ENCODE measurements around the gene COL10A1. TPM values are rescaled to one million over a fixed set of nuclear protein-coding genes. Genes with fewer than 3 reads are reported as not detected.

COL10A1 gene
- total and polyA plus RNA-seq, 7 experiments from 2014 or later = 0.07 to 0.33 TPM; not detected in 5

GRCh38 chr6:116083052-116083451, 42.9 kb downstream of the COL10A1 start:
- peaks cover 0 to 1% (median 0%) of the 10 kb centered on the region in 11 donors for H3K9me3 Mint-ChIP-seq
- peaks cover 10 to 36% (median 28%) of the 10 kb centered on the region in 5 donors for H3K27me3 Mint-ChIP-seq
- no peaks in the 10 kb centered on the region for H3K9me3 ChIP-seq (ENCODE audit: control insufficient read depth in 2 of 3, low read length in 3 of 3)
- DNase-seq = no peak
- CTCF ChIA-PET = no interaction called here
- no peaks in the 10 kb centered on the region for H3K4me1 Mint-ChIP-seq
- no peak overlapping the region for H3K4me3 ChIP-seq (ENCODE audit: low read length)
- no peaks in the 10 kb centered on the region for H3K4me1 ChIP-seq (ENCODE audit: control insufficient read depth in 2 of 2, insufficient read depth in 2 of 2, low read length in 2 of 2)
- H3K27ac Mint-ChIP-seq = no peak overlapping the region
- no peaks in the 10 kb centered on the region for H3K36me3 ChIP-seq (ENCODE audit: control insufficient read depth in 2 of 3, insufficient read depth in 3 of 3, low read length in 3 of 3)
- no peak for ATAC-seq
- no peaks in the 10 kb centered on the region for H3K27me3 ChIP-seq (ENCODE audit: control insufficient read depth in 2 of 2, insufficient read depth in 2 of 2, low read length in 2 of 2)
- POLR2A ChIA-PET = no interaction called here
- intact Hi-C loops (cut with micrococcal nuclease) = no loop called here
- no peaks in the 10 kb centered on the region for H3K36me3 Mint-ChIP-seq
- no peak overlapping the region for H3K4me3 Mint-ChIP-seq
- H3K27ac ChIP-seq (ENCODE audit: low read depth, low read length) = no peak overlapping the region

DNA sequence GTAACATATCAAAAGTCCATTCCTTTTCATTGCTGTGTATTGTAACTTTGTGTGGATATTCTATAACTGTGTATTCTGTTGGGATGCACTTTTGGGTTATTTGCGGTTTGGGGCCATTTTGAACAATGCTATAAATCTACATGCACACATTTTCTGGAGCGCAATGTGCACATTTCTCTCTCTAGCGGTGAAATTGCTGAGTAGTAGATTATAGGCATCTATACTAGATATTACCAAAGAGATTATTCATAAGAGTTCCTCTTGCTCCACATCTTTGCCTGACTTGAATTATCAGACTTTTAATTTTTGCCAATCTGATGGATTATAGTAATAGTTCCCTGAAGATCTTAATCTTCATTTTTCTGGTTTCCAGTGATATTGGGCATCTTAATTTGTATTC, 47.0 kb downstream of the COL10A1 start:
- H3K27me3 ChIP-seq (ENCODE audit: control insufficient read depth in 2 of 2, insufficient read depth in 2 of 2, low read length in 2 of 2) = no peaks in the 10 kb centered on the region
- no peaks in the 10 kb centered on the region for H3K4me1 ChIP-seq (ENCODE audit: control insufficient read depth in 2 of 2, insufficient read depth in 2 of 2, low read length in 2 of 2)
- H3K9me3 Mint-ChIP-seq = peaks cover 0 to 1% (median 0%) of the 10 kb centered on the region in 11 donors
- no peaks in the 10 kb centered on the region for H3K36me3 Mint-ChIP-seq
- no peaks in the 10 kb centered on the region for H3K36me3 ChIP-seq (ENCODE audit: control insufficient read depth in 2 of 3, insufficient read depth in 3 of 3, low read length in 3 of 3)
- no peaks in the 10 kb centered on the region for H3K9me3 ChIP-seq (ENCODE audit: control insufficient read depth in 2 of 3, low read length in 3 of 3)
- H3K4me1 Mint-ChIP-seq = no peaks in the 10 kb centered on the region
- POLR2A ChIA-PET = no interaction called here
- CTCF ChIA-PET = no interaction called here
- H3K27ac ChIP-seq (ENCODE audit: low read depth, low read length) = no peak overlapping the region
- intact Hi-C loops (cut with micrococcal nuclease) = no loop called here
- H3K27ac Mint-ChIP-seq = no peak overlapping the region
- ATAC-seq = no peak
- peaks cover 10 to 34% (median 27%) of the 10 kb centered on the region in 5 donors for H3K27me3 Mint-ChIP-seq
- H3K4me3 Mint-ChIP-seq = no peak overlapping the region
- H3K4me3 ChIP-seq (ENCODE audit: low read length) = no peak overlapping the region
- DNase-seq = no peak

DNA sequence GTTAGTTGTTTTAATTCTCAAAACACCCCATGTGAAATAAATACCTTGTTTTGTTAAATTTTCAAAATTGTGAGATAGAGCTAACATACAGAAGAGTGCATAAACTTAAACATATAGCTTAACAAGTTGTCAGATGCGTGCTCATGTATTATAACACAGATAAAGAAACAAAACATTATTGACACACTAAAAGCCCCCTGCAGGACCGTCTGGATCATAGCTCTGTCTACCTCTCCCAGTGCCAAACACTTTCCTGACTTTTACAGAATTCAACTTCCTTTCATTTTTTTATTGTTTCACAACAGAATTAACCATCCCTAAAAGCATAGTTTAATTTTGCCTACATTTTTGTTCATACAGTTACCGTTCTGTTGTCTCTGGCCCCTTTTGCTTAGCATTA, 47.4 kb downstream of the COL10A1 start:
- Mint-ChIP-seq H3K4me1 (no peaks in the 10 kb centered on the region), H3K4me3 (no peak overlapping the region), H3K27me3 (peaks cover 10 to 34% (median 27%) of the 10 kb centered on the region in 5 donors), H3K9me3 (peaks cover 0 to 1% (median 0%) of the 10 kb centered on the region in 11 donors), H3K36me3 (no peaks in the 10 kb centered on the region), H3K27ac (no peak overlapping the region)
- Histone ChIP-seq H3K36me3 (ENCODE audit: control insufficient read depth in 2 of 3, insufficient read depth in 3 of 3, low read length in 3 of 3) (no peaks in the 10 kb centered on the region), H3K27ac (ENCODE audit: low read depth, low read length) (no peak overlapping the region), H3K4me1 (ENCODE audit: control insufficient read depth in 2 of 2, insufficient read depth in 2 of 2, low read length in 2 of 2) (no peaks in the 10 kb centered on the region), H3K27me3 (ENCODE audit: control insufficient read depth in 2 of 2, insufficient read depth in 2 of 2, low read length in 2 of 2) (no peaks in the 10 kb centered on the region), H3K4me3 (ENCODE audit: low read length) (no peak overlapping the region), H3K9me3 (ENCODE audit: control insufficient read depth in 2 of 3, low read length in 3 of 3) (no peaks in the 10 kb centered on the region)
- CTCF ChIA-PET = no interaction called here
- intact Hi-C loops (cut with micrococcal nuclease) = no loop called here
- DNase-seq (no peak), ATAC-seq (no peak)
- POLR2A ChIA-PET = no interaction called here

- no peak for ATAC-seq
Measured at GRCh38 chr6:116074732-116075390, 51.1 kb downstream of the COL10A1 start.

GRCh38 chr6:116073765-116074440, 52.0 kb downstream of the COL10A1 start:
- Histone ChIP-seq H3K4me3 (ENCODE audit: low read length) (no peak overlapping the region), H3K4me1 (ENCODE audit: control insufficient read depth in 2 of 2, insufficient read depth in 2 of 2, low read length in 2 of 2) (no peaks in the 10 kb centered on the region), H3K9me3 (ENCODE audit: control insufficient read depth in 2 of 3, low read length in 3 of 3) (no peaks in the 10 kb centered on the region), H3K36me3 (ENCODE audit: control insufficient read depth in 2 of 3, insufficient read depth in 3 of 3, low read length in 3 of 3) (no peaks in the 10 kb centered on the region), H3K27ac (ENCODE audit: low read depth, low read length) (no peak overlapping the region), H3K27me3 (ENCODE audit: control insufficient read depth in 2 of 2, insufficient read depth in 2 of 2, low read length in 2 of 2) (no peaks in the 10 kb centered on the region)
- no peak for DNase-seq
- Mint-ChIP-seq H3K27me3 (peaks cover 0 to 11% (median 5%) of the 10 kb centered on the region in 5 donors), H3K27ac (no peak overlapping the region), H3K4me1 (no peaks in the 10 kb centered on the region), H3K36me3 (no peaks in the 10 kb centered on the region), H3K4me3 (no peak overlapping the region), H3K9me3 (no peaks in the 10 kb centered on the region)
- ChIA-PET CTCF (no interaction called here), POLR2A (no interaction called here)
- intact Hi-C loops (cut with micrococcal nuclease) = no loop called here
- ATAC-seq = no peak

More at GRCh38 chr6:116074732-116075390, 51.1 kb downstream of the COL10A1 start:
- H3K36me3 ChIP-seq (ENCODE audit: control insufficient read depth in 2 of 3, insufficient read depth in 3 of 3, low read length in 3 of 3) = no peaks in the 10 kb centered on the region
- Mint-ChIP-seq H3K4me1 (no peaks in the 10 kb centered on the region), H3K9me3 (no peaks in the 10 kb centered on the region), H3K27me3 (peaks cover 0 to 15% (median 9%) of the 10 kb centered on the region in 5 donors), H3K27ac (no peak overlapping the region), H3K36me3 (no peaks in the 10 kb centered on the region), H3K4me3 (no peak overlapping the region)
- no peaks in the 10 kb centered on the region for H3K9me3 ChIP-seq (ENCODE audit: control insufficient read depth in 2 of 3, low read length in 3 of 3)
- no peak overlapping the region for H3K27ac ChIP-seq (ENCODE audit: low read depth, low read length)
- ChIA-PET POLR2A (no interaction called here), CTCF (no interaction called here)
- no peaks in the 10 kb centered on the region for H3K27me3 ChIP-seq (ENCODE audit: control insufficient read depth in 2 of 2, insufficient read depth in 2 of 2, low read length in 2 of 2)
- DNase-seq = no peak
- H3K4me1 ChIP-seq (ENCODE audit: control insufficient read depth in 2 of 2, insufficient read depth in 2 of 2, low read length in 2 of 2) = no peaks in the 10 kb centered on the region
- H3K4me3 ChIP-seq (ENCODE audit: low read length) = no peak overlapping the region
- intact Hi-C loops (cut with micrococcal nuclease) = no loop called here

- Histone ChIP-seq H3K36me3 (ENCODE audit: control insufficient read depth in 2 of 3, insufficient read depth in 3 of 3, low read length in 3 of 3) (no peaks in the 10 kb centered on the region), H3K27ac (ENCODE audit: low read depth, low read length) (no peak overlapping the region), H3K4me1 (ENCODE audit: control insufficient read depth in 2 of 2, insufficient read depth in 2 of 2, low read length in 2 of 2) (no peaks in the 10 kb centered on the region), H3K9me3 (ENCODE audit: control insufficient read depth in 2 of 3, low read length in 3 of 3) (no peaks in the 10 kb centered on the region), H3K4me3 (ENCODE audit: low read length) (no peak overlapping the region), H3K27me3 (ENCODE audit: control insufficient read depth in 2 of 2, insufficient read depth in 2 of 2, low read length in 2 of 2) (no peaks in the 10 kb centered on the region)
- Mint-ChIP-seq H3K27me3 (peaks cover 0 to 7% (median 4%) of the 10 kb centered on the region in 5 donors), H3K4me3 (no peak overlapping the region), H3K4me1 (no peaks in the 10 kb centered on the region), H3K27ac (no peak overlapping the region), H3K9me3 (no peaks in the 10 kb centered on the region), H3K36me3 (no peaks in the 10 kb centered on the region)
- DNase-seq = no peak
- no peak for ATAC-seq
- intact Hi-C loops (cut with micrococcal nuclease) = no loop called here
- CTCF ChIA-PET = no interaction called here
- POLR2A ChIA-PET = no interaction called here
Measured at GRCh38 chr6:116072368-116072767, 53.6 kb downstream of the COL10A1 start.

Data from naive thymus-derived CD4-positive, alpha-beta T cell (primary cell).